GM19463 (cell line): ENCODE results near the gene ENO3.

Experiments used
- ATAC-seq: cut with Tn5 transposase; IDR thresholded peaks from one replicate; pipeline ENCODE4 v1.9.1; 2021; ENCODE audit warnings: mild to moderate bottlenecking, moderate library complexity; ENCODE audit not compliant: unreplicated experiment

ENO3 gene

DNA sequence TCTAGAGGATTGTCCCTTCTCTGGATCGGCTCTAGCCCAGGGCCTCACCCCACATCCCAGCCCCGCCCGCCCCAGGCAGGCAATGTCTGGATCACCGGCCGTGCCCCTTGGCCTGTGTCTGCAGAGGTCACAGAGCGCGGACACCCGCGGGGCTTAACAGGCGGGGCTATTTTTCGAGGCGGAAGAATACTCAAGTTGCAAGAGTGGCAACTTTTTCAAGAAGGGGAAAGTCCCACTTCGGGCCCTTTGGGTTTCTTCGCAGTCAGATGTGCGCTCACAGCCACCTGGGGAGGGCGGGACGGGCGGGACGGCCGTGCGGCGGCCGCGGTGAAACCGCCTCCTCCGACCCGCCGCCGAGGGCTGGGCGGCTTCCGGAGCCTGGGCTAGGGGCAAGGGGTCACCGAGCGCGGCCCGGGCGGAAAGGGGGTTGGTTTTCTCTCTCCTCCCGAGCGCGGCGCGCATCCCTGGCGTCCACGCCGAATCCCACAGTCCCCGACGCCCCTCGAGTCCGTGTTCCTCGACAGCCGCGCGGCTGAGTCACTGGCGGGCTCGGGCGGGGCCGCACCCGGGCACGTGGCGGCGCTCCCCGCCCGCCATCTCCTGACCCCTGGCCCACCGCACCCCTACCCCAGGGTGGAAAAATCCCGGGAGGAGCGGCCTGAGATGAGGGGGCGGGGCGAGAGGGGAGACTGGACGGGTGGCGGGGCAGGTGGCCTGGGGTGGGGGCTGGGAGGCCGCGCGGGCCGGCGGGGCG is 1.4 kb upstream of the ENO3 start:
- ATAC-seq: peak; percentile 29

DNA sequence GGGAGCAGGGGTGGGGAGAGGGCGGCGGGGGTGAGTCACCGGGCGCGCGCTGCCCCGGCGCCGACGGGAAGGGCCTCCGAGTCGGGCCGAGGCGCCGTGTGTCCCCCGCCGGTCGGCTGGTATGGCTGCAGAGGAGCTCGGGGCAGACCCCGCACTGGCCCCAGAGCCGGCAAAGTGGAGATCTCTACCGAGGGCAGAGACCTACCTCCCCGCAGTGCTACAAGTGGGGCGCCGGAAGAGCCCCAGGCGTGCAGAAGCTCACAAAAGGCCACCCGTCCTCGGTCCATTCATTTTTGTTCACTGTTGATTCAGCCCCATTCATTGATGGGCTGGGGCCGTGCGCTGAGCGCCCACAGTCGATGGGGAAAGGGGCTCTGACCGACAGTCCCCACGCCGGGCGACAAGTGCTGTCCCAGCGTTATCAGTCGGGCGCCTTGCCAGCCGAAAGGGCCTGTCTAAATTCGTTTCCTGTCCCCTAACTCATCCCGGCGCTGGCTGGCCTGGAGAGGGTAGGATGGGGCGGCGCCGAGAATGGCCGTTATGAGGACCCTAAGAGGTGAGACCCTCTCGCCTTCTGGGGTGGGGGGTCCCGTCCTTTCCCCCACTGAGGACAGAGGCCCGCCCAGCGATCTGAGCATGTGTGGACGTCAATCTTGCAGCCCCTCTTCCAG is 709 bp upstream of the ENO3 start:
- ATAC-seq: no peak

DNA sequence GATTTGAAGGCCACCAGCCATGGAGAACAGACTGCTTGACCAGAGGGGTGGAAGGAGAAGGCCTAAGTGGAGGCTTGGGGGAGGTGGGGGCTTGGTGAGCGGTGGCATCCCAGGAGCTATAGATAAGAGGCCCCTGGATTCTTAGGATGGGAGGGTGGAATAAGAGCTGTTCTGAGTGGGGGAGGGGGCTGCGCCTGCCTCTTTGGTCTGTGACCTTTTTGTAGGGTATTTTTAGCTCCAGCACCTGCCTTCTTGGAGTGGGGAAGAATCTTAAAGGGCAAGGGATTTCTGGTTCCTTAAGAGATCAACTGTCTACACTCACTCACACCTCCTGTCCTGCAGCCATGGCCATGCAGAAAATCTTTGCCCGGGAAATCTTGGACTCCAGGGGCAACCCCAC is 567 bp downstream of the ENO3 start:
- no peak for ATAC-seq

DNA sequence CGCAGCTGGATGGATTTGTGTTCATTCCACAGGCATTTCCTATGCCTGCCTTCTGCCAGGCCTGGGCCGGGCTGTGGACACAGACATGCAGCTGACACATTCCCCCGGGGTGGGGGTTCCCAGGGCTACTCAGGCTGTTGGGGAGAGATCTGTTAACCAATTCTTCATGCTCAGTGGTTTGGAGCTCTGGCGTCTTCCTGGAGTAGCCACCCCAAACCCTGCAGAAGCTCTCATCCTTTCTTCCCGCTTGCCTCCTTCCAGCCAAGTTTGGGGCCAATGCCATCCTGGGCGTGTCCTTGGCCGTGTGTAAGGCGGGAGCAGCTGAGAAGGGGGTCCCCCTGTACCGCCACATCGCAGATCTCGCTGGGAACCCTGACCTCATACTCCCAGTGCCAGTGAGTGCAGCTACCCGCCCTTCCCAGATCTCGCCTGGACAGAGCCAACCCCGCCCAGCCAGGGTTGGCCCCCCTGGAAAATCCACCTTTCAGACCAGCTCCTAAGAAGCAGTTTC is 2.6 kb downstream of the ENO3 start:
- no peak for ATAC-seq

DNA sequence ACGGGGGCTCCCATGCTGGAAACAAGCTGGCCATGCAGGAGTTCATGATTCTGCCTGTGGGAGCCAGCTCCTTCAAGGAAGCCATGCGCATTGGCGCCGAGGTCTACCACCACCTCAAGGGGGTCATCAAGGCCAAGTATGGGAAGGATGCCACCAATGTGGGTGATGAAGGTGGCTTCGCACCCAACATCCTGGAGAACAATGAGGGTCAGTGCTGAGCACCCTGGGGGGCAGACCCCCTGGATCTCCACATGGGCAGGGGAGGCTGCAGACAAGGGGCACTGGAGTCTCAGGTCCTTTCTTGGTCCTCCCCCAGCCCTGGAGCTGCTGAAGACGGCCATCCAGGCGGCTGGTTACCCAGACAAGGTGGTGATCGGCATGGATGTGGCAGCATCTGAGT is 4.2 kb downstream of the ENO3 start:
- no peak for ATAC-seq

- ATAC-seq: no peak
These were observed 5.7 kb downstream of the ENO3 start for GRCh38 chr17:4956493-4957061.

DNA sequence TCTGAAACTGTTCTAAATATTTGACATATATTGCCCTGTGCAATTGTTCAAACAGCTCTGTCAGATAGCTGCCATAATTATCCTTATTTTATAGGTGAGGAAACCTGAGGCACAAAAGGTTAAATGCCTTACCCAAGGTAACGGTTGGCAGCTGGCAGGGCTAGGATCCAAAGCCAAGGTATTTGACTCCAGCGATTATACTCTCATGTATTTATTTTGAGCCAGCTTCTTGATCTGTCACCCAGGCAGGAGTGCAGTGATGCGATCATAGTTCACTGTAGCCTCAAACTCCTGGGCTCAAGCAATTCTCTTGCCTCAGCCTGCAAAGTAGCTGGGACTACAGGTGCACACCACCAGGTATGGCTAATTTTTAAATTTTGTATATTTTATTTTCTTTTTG is 7.2 kb downstream of the ENO3 start:
- no peak for ATAC-seq

- ATAC-seq: no peak
These were observed 8.5 kb downstream of the ENO3 start for GRCh38 chr17:4959261-4959965.

GRCh38 chr17:4960279-4960922 is 9.5 kb downstream of the ENO3 start:
- no peak for ATAC-seq

DNA sequence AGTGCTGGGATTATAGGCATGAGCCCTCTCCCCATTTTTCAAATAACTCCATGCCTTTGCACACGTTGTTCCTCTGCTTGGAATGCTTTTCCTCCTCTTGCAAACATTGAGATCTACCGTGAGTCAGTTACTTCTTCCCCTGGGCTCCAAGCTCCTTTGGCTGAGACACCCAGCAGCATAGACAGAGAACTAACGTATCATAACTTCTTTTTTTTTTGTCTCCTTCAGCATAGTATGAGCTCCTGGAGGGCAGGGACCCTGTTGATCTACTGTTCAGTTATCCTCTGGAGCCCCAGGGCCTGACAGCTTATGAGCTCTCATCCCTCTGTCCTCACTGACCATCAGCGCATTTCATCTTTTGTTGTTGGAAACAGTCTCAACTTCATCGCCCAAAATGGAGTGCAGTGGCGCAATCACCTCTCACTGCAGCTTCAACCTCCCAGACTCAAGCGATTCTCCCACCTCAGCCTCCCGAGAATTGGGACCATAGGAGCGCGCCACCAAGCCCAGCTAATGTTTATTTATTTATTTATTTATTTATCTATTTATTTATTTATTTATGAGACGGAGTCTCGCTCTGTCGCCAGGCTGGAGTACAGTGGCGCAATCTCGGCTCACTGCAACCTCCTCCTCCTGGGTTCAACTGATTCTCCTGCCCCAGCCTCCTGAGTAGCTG is 14.5 kb downstream of the ENO3 start:
- no peak for ATAC-seq

DNA sequence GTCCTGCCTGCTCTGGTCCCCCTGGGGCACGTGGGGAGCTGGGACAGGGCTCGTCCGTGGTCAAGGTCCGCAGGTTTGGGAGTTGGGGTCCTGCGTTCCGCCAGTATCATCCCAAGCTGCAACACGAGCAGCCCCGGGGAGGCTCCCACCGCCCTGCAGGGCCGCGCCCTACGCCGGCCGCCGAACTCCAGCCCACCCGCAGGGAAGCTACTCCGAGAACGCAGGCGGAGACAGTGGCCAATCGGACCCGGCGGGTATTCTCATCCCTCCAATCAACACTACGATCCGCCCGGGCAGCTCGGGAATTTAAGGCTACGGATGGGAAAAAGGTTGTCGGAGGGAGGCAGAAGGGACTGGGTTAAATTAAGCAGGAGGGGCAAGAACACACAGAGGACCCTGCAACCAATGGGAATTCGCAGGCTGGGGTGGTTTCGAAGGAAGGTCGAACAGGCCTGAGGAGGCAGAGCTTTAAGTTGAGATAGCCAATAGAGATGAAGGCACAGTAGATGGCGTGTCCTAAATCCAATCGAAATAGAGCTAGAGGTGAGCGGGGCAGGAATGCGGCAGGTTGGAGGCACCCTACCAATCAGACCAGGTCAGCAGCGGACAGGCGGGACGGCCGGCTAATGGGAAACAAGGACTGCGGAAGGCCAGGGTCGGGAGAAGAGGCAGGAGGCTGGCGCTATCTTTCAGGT is 16.1 kb downstream of the ENO3 start:
- peak; percentile 84 for ATAC-seq

- peak; percentile 51 for ATAC-seq
These were observed 16.9 kb downstream of the ENO3 start, which contains the start of gene SPAG7 for GRCh38 chr17:4967539-4968485. Gene SPAG7 (minus strand): TSS chr17:4967817. CDS start chr17:4967804, 13 bp downstream.

GRCh38 chr17:4968486-4969046 is 17.6 kb downstream of the ENO3 start:
- ATAC-seq: no peak

DNA sequence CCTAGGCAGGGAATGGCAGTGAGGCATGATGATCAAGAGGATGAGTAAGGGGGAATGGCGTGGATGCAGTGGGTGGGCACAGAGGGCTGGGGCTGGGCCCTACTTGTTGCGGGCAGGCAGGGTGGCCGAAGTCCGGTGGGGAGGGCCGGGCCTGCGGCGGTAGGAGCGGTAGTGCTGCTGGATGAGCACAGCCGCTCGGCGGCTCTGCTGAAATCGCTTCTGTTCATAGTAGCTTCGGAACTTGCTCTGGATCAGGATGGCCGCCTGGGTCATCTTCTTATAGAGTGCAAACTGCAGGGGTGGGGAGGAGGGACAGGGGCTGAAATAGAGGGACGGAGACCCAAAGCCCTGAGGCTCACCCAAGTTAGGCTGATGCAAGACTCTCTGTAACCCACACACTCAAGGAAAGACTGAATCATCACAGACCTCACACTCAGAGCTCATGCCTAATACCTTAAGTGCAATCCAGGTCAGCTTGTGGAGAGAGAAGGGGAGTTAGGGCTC is 18.2 kb downstream of the ENO3 start:
- no peak for ATAC-seq

GRCh38 chr17:4969551-4970173 is 18.7 kb downstream of the ENO3 start:
- ATAC-seq: no peak

GRCh38 chr17:4970273-4970672 is 19.4 kb downstream of the ENO3 start:
- ATAC-seq: no peak

GRCh38 chr17:4971826-4972225 is 20.9 kb downstream of the ENO3 start:
- ATAC-seq: no peak

GRCh38 chr17:4972322-4972721 is 21.4 kb downstream of the ENO3 start:
- ATAC-seq: no peak
